Activated CD4-positive, alpha-beta T cell treated with anti-CD3 and anti-CD28 coated beads for 48 hours (primary cell): Measurements from ENCODE around the gene DBNDD1.
"Not testable (repeated sequence)": the region's sequence is repeated elsewhere in the genome, so short reads cannot be mapped to it uniquely, and the experiment has no call there.

ENCODE experiments used
- DNase-seq: peaks from one replicate; pipeline ENCODE4 v3.0.0-alpha.2; 2020

DBNDD1 gene

GRCh38 chr16:90010676-90011507, 8.4 kb downstream of the DBNDD1 start:
- DNase-seq: no peak

GRCh38 chr16:90009172-90009899, 9.9 kb downstream of the DBNDD1 start:
- no peak for DNase-seq

GRCh38 chr16:90008708-90009145, 10.5 kb downstream of the DBNDD1 start:
- peak; percentile 73 for DNase-seq

GRCh38 chr16:90007635-90008234, 11.5 kb downstream of the DBNDD1 start:
- DNase-seq: not testable (repeated sequence)

DNA sequence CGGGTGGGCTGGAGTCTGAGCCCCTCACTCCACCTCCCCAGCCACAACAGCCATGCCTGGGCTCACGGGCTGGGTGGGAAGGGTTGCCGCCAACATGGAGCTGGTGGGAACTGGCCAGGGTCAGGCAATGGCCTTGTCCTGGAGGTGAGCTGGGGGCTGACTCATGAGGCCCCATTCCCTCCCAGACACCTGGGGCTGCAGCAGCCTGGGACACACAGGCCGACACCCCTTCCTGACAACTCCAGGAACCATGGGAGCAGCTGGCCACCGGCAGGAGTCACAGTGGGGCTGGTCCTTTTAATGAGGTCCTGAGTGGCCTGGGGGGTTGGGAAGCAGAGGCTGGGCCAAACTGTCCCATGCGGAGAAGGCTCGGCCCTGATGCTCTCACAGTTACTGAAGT, 12.2 kb downstream of the DBNDD1 start:
- DNase-seq: no peak

GRCh38 chr16:90005956-90006663, 13.1 kb downstream of the DBNDD1 start:
- DNase-seq: no peak

- DNase-seq: no peak
Measured at GRCh38 chr16:90004577-90004976, 14.7 kb downstream of the DBNDD1 start.

- no peak for DNase-seq
Measured at GRCh38 chr16:90002759-90003158, 16.5 kb downstream of the DBNDD1 start.

DNA sequence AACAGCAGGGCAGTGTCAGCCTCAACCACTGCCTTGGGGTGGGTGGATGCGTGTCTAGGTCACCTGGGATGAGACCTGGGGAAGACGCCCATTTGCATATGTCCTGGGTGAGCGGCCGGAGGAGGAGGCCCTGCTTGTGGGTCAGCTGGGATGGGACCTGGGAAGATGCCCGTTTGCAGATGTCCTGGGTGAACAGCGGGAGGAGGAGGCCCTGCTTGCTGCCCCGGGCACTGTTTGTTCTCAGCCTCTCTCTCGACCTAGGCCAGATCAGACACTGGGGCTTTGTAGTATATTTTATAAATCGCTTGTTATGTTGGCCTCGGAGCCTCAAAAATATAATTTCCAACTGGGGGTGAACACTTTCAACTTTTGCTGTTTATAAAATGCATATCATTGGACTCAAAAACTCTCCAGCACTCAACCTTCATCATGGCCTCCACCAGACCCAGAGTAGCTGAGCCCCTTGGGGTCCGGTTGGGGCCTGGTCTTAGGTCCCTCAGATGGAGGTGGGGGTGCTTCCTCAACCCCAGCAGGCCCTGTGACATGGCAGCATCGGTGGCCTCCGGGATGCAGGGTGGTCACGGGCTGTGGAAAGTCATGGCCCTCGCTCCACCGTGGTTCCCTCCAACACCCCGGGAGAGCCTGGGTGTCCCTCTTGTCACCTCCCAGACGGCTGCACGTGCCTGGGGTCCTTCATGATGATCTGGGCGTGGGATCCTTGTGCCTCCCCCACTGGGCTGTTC, 17.3 kb downstream of the DBNDD1 start:
- DNase-seq: no peak

- DNase-seq: no peak
Measured at GRCh38 chr16:90000733-90001427, 18.4 kb downstream of the DBNDD1 start.

DNA sequence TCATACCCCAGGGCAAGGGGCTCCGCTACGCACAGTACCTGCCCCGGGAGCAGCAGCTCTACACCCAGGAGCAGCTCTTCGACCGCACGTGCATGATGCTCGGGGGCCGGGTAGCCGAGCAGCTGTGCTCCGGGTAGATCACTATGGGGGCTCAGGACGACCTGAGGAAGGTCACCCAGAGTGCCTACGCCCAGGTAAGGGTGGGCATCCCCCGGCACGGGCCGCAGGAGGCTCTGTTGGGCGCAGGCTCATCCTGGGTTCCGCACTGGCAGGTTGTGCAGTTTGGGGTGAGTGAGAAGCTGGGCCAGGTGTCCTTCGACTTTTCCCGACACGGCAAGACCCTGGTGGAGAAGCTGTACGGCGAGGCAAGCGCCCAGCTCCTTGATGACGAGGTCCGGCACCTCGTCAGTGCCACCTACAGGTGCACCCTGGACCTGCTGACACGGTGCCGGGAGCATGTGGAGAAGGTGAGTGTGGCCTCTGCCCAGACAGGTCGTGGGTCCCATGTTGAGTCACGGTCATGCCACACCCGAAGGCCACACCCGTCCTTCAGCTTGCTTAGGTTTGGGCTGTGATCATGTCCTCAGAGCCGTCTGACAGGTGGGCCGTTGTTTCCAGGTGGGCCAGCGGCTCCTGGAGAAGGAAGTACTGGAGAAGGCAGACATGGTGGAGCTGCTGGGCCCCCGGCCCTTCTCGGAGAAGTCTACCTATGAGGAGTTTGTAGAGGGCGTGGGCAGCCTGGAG, 19.3 kb downstream of the DBNDD1 start:
- DNase-seq: no peak

- no peak for DNase-seq
Measured at GRCh38 chr16:89996178-89996489, 23.1 kb downstream of the DBNDD1 start.

DNA sequence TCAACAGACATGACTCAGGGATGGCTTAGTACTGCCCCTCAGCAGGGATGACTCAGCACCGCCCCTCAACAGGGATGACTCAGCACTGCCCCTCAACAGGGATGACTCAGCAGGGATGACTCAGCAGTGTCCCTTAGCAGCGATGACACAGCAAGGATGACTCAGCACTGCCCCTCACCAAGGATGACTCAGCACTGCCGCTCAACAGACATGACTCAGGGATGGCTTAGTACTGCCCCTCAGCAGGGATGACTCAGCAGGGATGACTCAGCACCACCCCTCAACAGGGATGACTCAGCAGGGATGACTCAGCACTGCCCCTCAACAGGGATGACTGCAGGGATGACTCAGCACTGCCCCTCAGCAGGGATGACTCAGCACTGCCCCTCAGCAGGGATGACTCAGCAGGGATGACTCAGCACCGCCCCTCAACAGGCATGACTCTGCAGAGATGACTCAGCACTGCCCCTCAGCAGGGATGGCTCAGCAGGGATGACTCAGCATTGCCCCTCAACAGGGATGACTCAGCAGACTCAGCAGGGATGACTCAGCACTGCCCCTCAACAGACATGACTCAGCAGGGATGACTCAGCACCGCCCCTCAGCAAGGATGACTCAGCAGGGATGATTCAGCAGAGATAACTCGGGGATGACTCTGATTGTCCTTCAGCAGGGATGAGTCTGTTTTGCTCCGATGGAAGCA, 23.6 kb downstream of the DBNDD1 start:
- peak; percentile 73 for DNase-seq

DNA sequence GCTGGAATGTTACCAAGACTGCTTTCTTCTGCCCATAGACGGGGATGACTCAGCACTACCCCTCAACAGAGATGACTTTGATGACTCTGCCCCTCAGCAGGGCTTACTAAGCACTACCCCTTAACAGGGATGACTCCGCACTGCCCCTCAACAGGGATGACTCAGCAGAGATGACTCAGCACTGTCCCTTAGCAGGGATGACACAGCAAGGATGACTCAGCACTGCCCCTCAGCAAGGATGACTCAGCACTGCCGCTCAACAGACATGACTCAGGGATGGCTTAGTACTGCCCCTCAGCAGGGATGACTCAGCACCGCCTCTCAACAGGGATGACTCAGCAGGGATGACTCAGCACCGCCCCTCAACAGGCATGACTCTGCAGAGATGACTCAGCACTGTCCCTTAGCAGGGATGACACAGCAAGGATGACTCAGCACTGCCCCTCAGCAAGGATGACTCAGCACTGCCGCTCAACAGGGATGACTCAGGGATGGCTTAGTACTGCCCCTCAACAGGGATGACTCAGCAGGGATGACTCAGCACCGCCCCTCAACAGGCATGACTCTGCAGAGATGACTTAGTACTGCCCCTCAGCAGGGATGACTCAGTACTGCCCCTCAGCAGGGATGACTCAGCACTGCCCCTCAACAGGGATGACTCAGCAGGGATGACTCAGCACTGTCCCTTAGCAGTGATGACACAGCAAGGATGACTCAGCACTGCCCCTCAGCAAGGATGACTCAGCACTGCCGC, 24.4 kb downstream of the DBNDD1 start:
- peak; percentile 75 for DNase-seq

DNA sequence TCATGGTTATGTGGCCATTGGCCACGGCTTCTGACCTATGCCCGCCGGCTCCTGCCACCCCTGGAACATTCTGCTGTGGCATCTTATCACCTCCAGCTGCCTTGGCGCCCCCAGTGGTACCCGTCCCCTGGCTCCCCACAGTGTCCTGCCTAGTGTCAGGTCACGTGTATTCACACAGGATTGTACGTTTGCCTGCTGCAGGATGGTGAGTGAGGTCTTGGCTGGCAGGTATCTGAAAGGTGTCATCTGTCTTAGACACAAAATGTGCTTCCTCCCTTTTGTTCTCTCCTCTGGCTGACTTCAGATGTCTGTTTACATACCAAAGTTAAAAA, 24.9 kb downstream of the DBNDD1 start:
- no peak for DNase-seq

GRCh38 chr16:89993971-89994370, 25.3 kb downstream of the DBNDD1 start:
- no peak for DNase-seq

DNA sequence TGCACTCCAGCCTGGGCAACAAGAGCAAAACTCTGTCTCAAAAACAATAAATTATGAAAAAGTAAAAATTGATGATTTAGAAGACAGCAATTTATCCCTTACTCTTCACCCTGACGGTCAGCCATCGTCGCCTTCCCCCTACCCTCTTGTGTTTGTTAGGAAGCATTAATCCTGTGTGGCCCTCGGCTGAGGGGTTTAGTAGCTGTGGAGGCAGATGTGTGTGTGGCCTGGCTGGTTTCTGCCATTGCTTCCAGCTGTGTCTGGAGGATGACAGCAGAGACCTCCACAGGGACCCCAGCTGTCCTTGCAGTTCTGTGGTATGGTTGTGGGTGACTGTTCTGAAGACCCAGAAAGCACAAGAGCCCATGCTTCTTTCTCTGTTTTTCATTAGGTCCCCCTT, 25.9 kb downstream of the DBNDD1 start:
- DNase-seq: no peak

- no peak for DNase-seq
Measured at GRCh38 chr16:89990799-89991198, 28.5 kb downstream of the DBNDD1 start.

- DNase-seq: no peak
Measured at GRCh38 chr16:89988951-89989350, 30.3 kb downstream of the DBNDD1 start.

GRCh38 chr16:89987169-89987568, 32.1 kb downstream of the DBNDD1 start:
- DNase-seq: no peak
